Stimulated activated CD4-positive, alpha-beta T cell treated with anti-CD3 and anti-CD28 coated beads, Interleukin-2, amount 100 ng/mL, for 48 hours (primary cell): ENCODE measurements around the gene PPFIA1.
"Not testable (repeated sequence)": the region's sequence is repeated elsewhere in the genome, so short reads cannot be mapped to it uniquely, and the experiment has no call there.

Source experiments
- DNase-seq, 2 donors: peaks; one replicate each; pipeline ENCODE4 v3.0.0-alpha.2; 2020

Gene PPFIA1

GRCh38 chr11:70398834-70399680 is 128.6 kb downstream of the PPFIA1 start:
- DNase-seq, result no peak

GRCh38 chr11:70399681-70400112 is 129.2 kb downstream of the PPFIA1 start:
- DNase-seq, result no peak

GRCh38 chr11:70400643-70401042 is 130.2 kb downstream of the PPFIA1 start:
- no peak for DNase-seq

GRCh38 chr11:70402016-70402415 is 131.5 kb downstream of the PPFIA1 start:
- DNase-seq, result no peak

GRCh38 chr11:70402685-70403084 is 132.2 kb downstream of the PPFIA1 start:
- DNase-seq, result no peak

- no peak for DNase-seq
Measured at GRCh38 chr11:70404244-70404643, 133.8 kb downstream of the PPFIA1 start.

GRCh38 chr11:70405679-70406395 is 135.3 kb downstream of the PPFIA1 start:
- no peak for DNase-seq

- DNase-seq, result no peak
Measured at GRCh38 chr11:70407121-70407520, 136.6 kb downstream of the PPFIA1 start.

GRCh38 chr11:70407814-70408213 is 137.3 kb downstream of the PPFIA1 start:
- no peak for DNase-seq

GRCh38 chr11:70408326-70408725 is 137.8 kb downstream of the PPFIA1 start:
- not testable (repeated sequence) for DNase-seq

- DNase-seq, result no peak
Measured at GRCh38 chr11:70409437-70409836, 138.9 kb downstream of the PPFIA1 start.

GRCh38 chr11:70409871-70410270 is 139.4 kb downstream of the PPFIA1 start:
- DNase-seq, result no peak

GRCh38 chr11:70410276-70411205 is 140.1 kb downstream of the PPFIA1 start:
- no peak for DNase-seq

GRCh38 chr11:70411713-70412452 is 141.4 kb downstream of the PPFIA1 start:
- no peak for DNase-seq

GRCh38 chr11:70413151-70413550 is 142.7 kb downstream of the PPFIA1 start:
- DNase-seq, result no peak

- DNase-seq, result no peak
Measured at GRCh38 chr11:70414341-70415100, 144.0 kb downstream of the PPFIA1 start.

GRCh38 chr11:70415191-70415590 is 144.7 kb downstream of the PPFIA1 start:
- no peak for DNase-seq

- DNase-seq, result no peak
Measured at GRCh38 chr11:70415642-70416395, 145.3 kb downstream of the PPFIA1 start.

GRCh38 chr11:70416881-70417280 is 146.4 kb downstream of the PPFIA1 start:
- DNase-seq, result no peak

GRCh38 chr11:70418130-70418529 is 147.6 kb downstream of the PPFIA1 start:
- DNase-seq, result no peak
